GM12878 (cell line): ENCODE data around the gene ZNF281.

ENCODE experiments used
- ATF3 ChIP-seq: IDR thresholded peaks from 2 replicates; pipeline ENCODE4 v1.6.1; 2011; ENCODE audit warnings: low read depth, mild to moderate bottlenecking, low read length, moderate library complexity, borderline replicate concordance; ENCODE audit errors: extremely low read depth
- EP300 ChIP-seq, 2 experiments: fragments of 150-350 bp in 1 of 2; IDR thresholded peaks; 2 replicates each; pipeline ENCODE4 v1.6.1; 2011 to 2012; ENCODE audit warnings: low read depth in 2 of 2, low read length in 2 of 2, borderline replicate concordance in 1 of 2, improper control_type of control experiment in 1 of 2, inconsistent platforms in 1 of 2; ENCODE audit not compliant: control insufficient read depth in 1 of 2
- POLR2A ChIP-seq: IDR thresholded peaks from 2 replicates; pipeline ENCODE4 v1.6.1; 2011; ENCODE audit warnings: low read depth, mild to moderate bottlenecking, low read length

- TF ChIP-seq POLR2A (no peak), EP300 (IDR thresholded peaks at IDR 0.05; ENCODE audit: borderline replicate concordance in 1 of 2, control insufficient read depth in 1 of 2, low read depth in 2 of 2, low read length in 2 of 2) (no peak), ATF3 (no peak)
Observed at GRCh38 chr1:200438911-200439310, 29.1 kb upstream of the ZNF281 start.
